D721Med (cell line): ENCODE results near the gene RPF1.

Experiments used
- DNase-seq: peaks from one replicate; pipeline ENCODE4 v3.0.0; 2011; ENCODE audit warnings: low spot score; ENCODE audit not compliant: insufficient read length
- FAIRE-seq: peaks from 2 replicates; lab custom pipeline; 2011; peaks lifted over from hg19 to GRCh38; lab: Jason Lieb, UNC
- CTCF ChIP-seq: IDR thresholded peaks from 2 replicates; pipeline ENCODE4 v1.5.1; 2012; ENCODE audit warnings: mild to moderate bottlenecking, control low read depth; ENCODE audit not compliant: insufficient read depth; ENCODE audit errors: missing control alignments

The RPF1 gene

GRCh38 chr1:84478876-84479868 is at the start of gene RPF1:
Gene RPF1, plus strand, starts transcription at chr1:84479266. Its CDS starts 16 bp downstream, at chr1:84479282.
- TF ChIP-seq CTCF: no peak
- FAIRE-seq (no peak), DNase-seq (peak; percentile 24)

- no peak for FAIRE-seq
- TF ChIP-seq CTCF: no peak
- DNase-seq: no peak
Observed at GRCh38 chr1:84430546-84430945, 48.5 kb upstream of the RPF1 start.

GRCh38 chr1:84433258-84434080 is 45.6 kb upstream of the RPF1 start:
- FAIRE-seq: peak; percentile 94
- DNase-seq: peak; percentile 15
- peak; percentile 89 for TF ChIP-seq CTCF

- DNase-seq (no peak), FAIRE-seq (no peak)
- TF ChIP-seq CTCF: no peak
Observed at GRCh38 chr1:84434081-84434769, 44.8 kb upstream of the RPF1 start.

- no peak for TF ChIP-seq CTCF
- DNase-seq (no peak), FAIRE-seq (no peak)
Observed at GRCh38 chr1:84434801-84435549, 44.1 kb upstream of the RPF1 start.
